HepG2 (cell line): ENCODE measurements around the gene NIN. TPM values are rescaled to one million over a fixed set of nuclear protein-coding genes. Genes with fewer than 3 reads are reported as not detected.

Source experiments
- ATAC-seq: fragments of 200-7000 bp; cut with Tn5 transposase; 3 replicates; pipeline ENCODE4 v1.9.1; 2020; ENCODE audit warnings: mild to moderate bottlenecking, moderate library complexity
- BruUV-seq: library from RNA; stranded (reverse); fragments of 400-500 nt; replicated peaks from 2 replicates; lab custom pipeline; 2021; lab: Mats Ljungman, UMichigan
- CTCF ChIA-PET: fragments of 300-600 bp; formaldehyde crosslinking; extraction: SDS; loops from one replicate; lab custom pipeline; 2021; ENCODE audit warnings: low total read pairs, inconsistent platforms, low intra/inter-chr PET ratio; lab: Yijun Ruan, JAX
- POLR2A ChIA-PET: fragments of 350-600 bp; sonication (Branson Sonifier 250); formaldehyde crosslinking; loops from one replicate; lab custom pipeline; 2020; ENCODE audit warnings: antibody characterized with exemption, inconsistent platforms; lab: Yijun Ruan, JAX
- DNase-seq: peaks from one replicate; pipeline ENCODE4 v3.0.0-alpha.2; 2015; ENCODE audit warnings: low spot score
- FAIRE-seq: peaks from 3 replicates; lab custom pipeline; 2011; peaks lifted over from hg19 to GRCh38; lab: Jason Lieb, UNC
- H2AFZ ChIP-seq: one replicate; pipeline ENCODE4 v1.6.1; 2011; ENCODE audit warnings: low read length, inconsistent platforms
- H3K27ac ChIP-seq: fragments of 300-600 bp; 3 replicates; pipeline ENCODE4 v1.8.0; 2011; ENCODE audit warnings: mixed run types, mild to moderate bottlenecking, mixed read lengths, low read length, inconsistent platforms; ENCODE audit not compliant: insufficient read depth; ENCODE audit errors: extremely low read length
- H3K27me3 ChIP-seq, 2 experiments: fragments of 200-600 bp in 1 of 2; 2 replicates in 1 of 2; 3 replicates in 1 of 2; pipeline versions ENCODE4 v1.6.0 to v1.8.0; 2011; ENCODE audit warnings: low read length in 2 of 2, mild to moderate bottlenecking in 2 of 2, moderate library complexity in 2 of 2, inconsistent platforms in 1 of 2; ENCODE audit not compliant: insufficient read depth in 2 of 2, control insufficient read depth in 1 of 2
- H3K36me3 ChIP-seq, 2 experiments: fragments of 200-600 bp in 1 of 2; replicated peaks in 1 of 2; 2 replicates in 1 of 2; 3 replicates in 1 of 2; pipeline versions ENCODE4 v1.5.1 to v1.8.0; 2011; ENCODE audit warnings: low read length in 2 of 2, inconsistent platforms in 1 of 2; ENCODE audit not compliant: insufficient read depth in 2 of 2, control insufficient read depth in 1 of 2
- H3K4me1 ChIP-seq: 2 replicates; pipeline ENCODE4 v1.5.1; 2012; ENCODE audit warnings: low read length, inconsistent platforms; ENCODE audit not compliant: insufficient read depth
- H3K4me2 ChIP-seq: 2 replicates; pipeline ENCODE4 v1.6.0; 2011; ENCODE audit warnings: low read depth, low read length, inconsistent platforms
- H3K4me3 ChIP-seq, 3 experiments: fragments of 200-600 bp in 1 of 3; sonication (generic), shearing (Covaris generic) in 1 of 3; replicated peaks in 1 of 3; 2 replicates each; pipeline ENCODE4 v1.5.1; 2011 to 2016; ENCODE audit warnings: low read length in 3 of 3, inconsistent platforms in 2 of 3, low read depth in 2 of 3, mild to moderate bottlenecking in 2 of 3, control low read depth in 1 of 3, mixed read lengths in 1 of 3; ENCODE audit not compliant: insufficient read depth in 1 of 3
- H3K79me2 ChIP-seq: one replicate; pipeline ENCODE4 v1.6.1; 2011; ENCODE audit warnings: low read length, inconsistent platforms; ENCODE audit not compliant: insufficient read depth
- H3K9ac ChIP-seq: 2 replicates; pipeline ENCODE4 v1.6.0; 2011; ENCODE audit warnings: mild to moderate bottlenecking, low read depth, low read length, inconsistent platforms; ENCODE audit not compliant: insufficient read depth
- H3K9me3 ChIP-seq: 2 replicates; pipeline ENCODE4 v1.5.1; 2012; ENCODE audit warnings: mild to moderate bottlenecking, low read length
- H4K20me1 ChIP-seq: 2 replicates; pipeline ENCODE4 v1.6.0; 2011; ENCODE audit warnings: inconsistent platforms, mild to moderate bottlenecking, low read length, moderate library complexity; ENCODE audit not compliant: insufficient read depth
- ETV6 ChIP-seq: sonication (generic); formaldehyde crosslinking; conservative IDR thresholded peaks from 2 replicates; pipeline ENCODE4 v1.4.0; 2020; ENCODE audit warnings: missing genetic modification reagents
- HMGA1 ChIP-seq: sonication (generic); formaldehyde crosslinking; conservative IDR thresholded peaks from 2 replicates; pipeline ENCODE4 v1.4.0; 2020; ENCODE audit warnings: missing genetic modification reagents
- MIER3 ChIP-seq: IDR thresholded peaks from 2 replicates; pipeline ENCODE4 v1.6.1; 2016; ENCODE audit warnings: missing compliant biosample characterization, borderline replicate concordance
- SKI ChIP-seq: fragments of 450-650 bp; IDR thresholded peaks from one replicate; pipeline ENCODE4 v1.6.1; 2018; ENCODE audit warnings: mild to moderate bottlenecking; ENCODE audit not compliant: partially characterized antibody
- SOX5 ChIP-seq: IDR thresholded peaks from 2 replicates; pipeline ENCODE4 v1.6.1; 2016; ENCODE audit warnings: borderline replicate concordance
- STAG1 ChIP-seq: sonication (generic); formaldehyde crosslinking; IDR thresholded peaks from 2 replicates; pipeline ENCODE4 v1.4.0; 2020; ENCODE audit warnings: missing genetic modification reagents
- ZBTB3 ChIP-seq: sonication (generic); formaldehyde crosslinking; IDR thresholded peaks from 2 replicates; pipeline ENCODE4 v1.4.0; 2020; ENCODE audit warnings: low read depth, mild to moderate bottlenecking, moderate library complexity, missing genetic modification reagents, borderline replicate concordance
- ZNF430 ChIP-seq: sonication (generic); formaldehyde crosslinking; IDR thresholded peaks from 2 replicates; pipeline ENCODE4 v1.9.0; 2021; ENCODE audit warnings: mild to moderate bottlenecking, missing genetic modification reagents
- ZNF615 ChIP-seq: sonication (generic); formaldehyde crosslinking; IDR thresholded peaks from 2 replicates; pipeline ENCODE4 v1.5.0; 2020; ENCODE audit warnings: mild to moderate bottlenecking, missing genetic modification reagents, borderline replicate concordance
- WGBS: methylation state at CpG from one replicate; pipeline ENCODE4 v1.1.6; 2017; ENCODE audit warnings: low lambda C conversion rate; 5-methylcytosine and 5-hydroxymethylcytosine counted together
- in situ Hi-C: cut with HindIII; loops from 2 replicates; pipeline ENCODE4 v1.10.0; 2017; ENCODE audit warnings: low pct_unique_long_range_greater_than_20kb; ENCODE audit not compliant: extremely low pct_ligation_motif_present
- intact Hi-C: fragments of 100-400 bp; cut with micrococcal nuclease; formaldehyde crosslinking; loops from one replicate; pipeline ENCODE4 v1.10.0; 2022; ENCODE audit not compliant: unreplicated experiment
- polyA plus RNA-seq, 8 experiments: library from polyadenylated mRNA; depleted of rRNA in 3 of 8; stranded (reverse) in 7 of 8; unstranded in 1 of 8; fragments of >200 nt; fragmentation: Illumina TruSeq in 4 of 8; extraction: Trizol in 4 of 8; gene quantifications; 2 replicates each; pipeline versions ENCODE4 v1.2.1 to v1.2.3, GENCODE V29; 2011 to 2016; ENCODE audit warnings: low read depth in 4 of 8, missing spikeins in 1 of 8, mixed read lengths in 1 of 8; ENCODE audit not compliant: insufficient read depth in 1 of 8
- total RNA-seq, 5 experiments: library from RNA; depleted of rRNA; stranded (reverse); fragments of >200 nt; fragmentation: Illumina TruSeq; extraction: Trizol; gene quantifications; 2 replicates each; pipeline ENCODE4 v1.2.3, GENCODE V29; 2016; ENCODE audit warnings: low read depth in 1 of 5
- TF ChIP-seq, protein P1 (sequence below): sonication (generic); formaldehyde crosslinking; conservative IDR thresholded peaks from 2 replicates; pipeline ENCODE4 v1.4.0; 2020; ENCODE audit warnings: missing genetic modification reagents
- TF ChIP-seq, protein P2 (sequence below): IDR thresholded peaks from 2 replicates; pipeline ENCODE4 v1.6.1; 2018; ENCODE audit warnings: missing genetic modification reagents
- TF ChIP-seq, protein P3 (sequence below): sonication (generic); formaldehyde crosslinking; IDR thresholded peaks from 2 replicates; pipeline ENCODE4 v1.8.0; 2022; ENCODE audit warnings: mild to moderate bottlenecking, missing genetic modification reagents
- TF ChIP-seq, protein P4 (sequence below): sonication (generic); formaldehyde crosslinking; IDR thresholded peaks from 2 replicates; pipeline ENCODE4 v1.4.0; 2020; ENCODE audit warnings: missing genetic modification reagents, borderline replicate concordance

Gene NIN
- total and polyA plus RNA-seq, 2 of the 13 experiments (the other 11 are each of a cell fraction or from before 2014, with no cell fraction given) = 2.8 to 9.7 TPM

DNA sequence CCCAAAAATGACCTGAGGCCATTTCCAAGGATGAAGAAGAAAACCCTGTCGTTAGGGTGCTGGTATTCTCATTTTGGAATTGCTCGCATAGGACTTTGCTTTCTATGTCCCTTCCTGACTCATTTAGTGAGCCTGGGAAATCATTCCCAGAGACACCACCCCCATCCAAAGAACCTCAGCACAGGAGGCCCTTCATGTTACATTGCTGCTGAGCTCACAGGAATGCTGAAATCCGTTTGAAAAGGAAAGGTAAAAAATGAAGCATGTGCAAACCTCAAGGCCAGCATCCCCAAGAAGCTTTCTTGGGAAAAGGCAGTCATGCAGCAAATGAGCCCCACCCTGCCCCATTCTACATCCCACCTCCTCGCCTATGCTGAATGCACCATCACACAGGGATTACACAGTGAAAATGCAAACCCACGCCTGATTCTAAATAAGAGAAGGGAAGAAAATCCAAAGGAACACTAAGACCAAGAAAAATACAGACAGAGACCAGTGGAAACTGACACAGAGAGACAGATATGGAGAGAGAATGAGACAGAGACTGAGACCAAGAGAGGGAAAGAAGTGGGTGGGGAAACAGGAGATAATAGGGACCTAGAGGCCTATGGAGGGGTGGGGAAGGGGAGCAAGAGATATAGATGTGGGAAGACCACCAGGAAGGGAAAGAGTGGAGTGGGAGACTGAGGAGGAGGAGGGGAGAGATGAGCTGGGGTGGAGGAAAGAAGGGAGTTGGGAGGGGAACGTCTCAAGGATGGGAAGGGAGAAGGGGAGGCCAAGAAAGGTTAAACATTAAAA, 33.5 kb downstream of the NIN start:
- no peaks in the 10 kb centered on the region for H3K79me2 ChIP-seq
- in situ Hi-C loops (no loop called here), intact Hi-C loops (no loop called here)
- BruUV-seq = no TSS peak
- 0 out of 5 replicates have a peak, but pooled peaks cover 0 to 3% of the 10 kb centered on the region in 2 experiments for H3K36me3 ChIP-seq
- no peak for TF ChIP-seq ZNF430 (CRISPR knock-in tag)
- no peak for TF ChIP-seq SOX5 (CRISPR knock-in tag)
- no peak for TF ChIP-seq HMGA1 (CRISPR knock-in tag)
- no peak for TF ChIP-seq MIER3 (CRISPR knock-in tag)
- TF ChIP-seq, protein P1, sequence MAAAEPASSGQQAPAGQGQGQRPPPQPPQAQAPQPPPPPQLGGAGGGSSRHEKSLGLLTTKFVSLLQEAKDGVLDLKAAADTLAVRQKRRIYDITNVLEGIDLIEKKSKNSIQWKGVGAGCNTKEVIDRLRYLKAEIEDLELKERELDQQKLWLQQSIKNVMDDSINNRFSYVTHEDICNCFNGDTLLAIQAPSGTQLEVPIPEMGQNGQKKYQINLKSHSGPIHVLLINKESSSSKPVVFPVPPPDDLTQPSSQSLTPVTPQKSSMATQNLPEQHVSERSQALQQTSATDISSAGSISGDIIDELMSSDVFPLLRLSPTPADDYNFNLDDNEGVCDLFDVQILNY (CRISPR knock-in tag) = no peak
- TF ChIP-seq, protein P2, sequence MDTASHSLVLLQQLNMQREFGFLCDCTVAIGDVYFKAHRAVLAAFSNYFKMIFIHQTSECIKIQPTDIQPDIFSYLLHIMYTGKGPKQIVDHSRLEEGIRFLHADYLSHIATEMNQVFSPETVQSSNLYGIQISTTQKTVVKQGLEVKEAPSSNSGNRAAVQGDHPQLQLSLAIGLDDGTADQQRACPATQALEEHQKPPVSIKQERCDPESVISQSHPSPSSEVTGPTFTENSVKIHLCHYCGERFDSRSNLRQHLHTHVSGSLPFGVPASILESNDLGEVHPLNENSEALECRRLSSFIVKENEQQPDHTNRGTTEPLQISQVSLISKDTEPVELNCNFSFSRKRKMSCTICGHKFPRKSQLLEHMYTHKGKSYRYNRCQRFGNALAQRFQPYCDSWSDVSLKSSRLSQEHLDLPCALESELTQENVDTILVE (CRISPR knock-in tag) = no peak
- no peak for TF ChIP-seq ETV6 (CRISPR knock-in tag)
- TF ChIP-seq, protein P3, sequence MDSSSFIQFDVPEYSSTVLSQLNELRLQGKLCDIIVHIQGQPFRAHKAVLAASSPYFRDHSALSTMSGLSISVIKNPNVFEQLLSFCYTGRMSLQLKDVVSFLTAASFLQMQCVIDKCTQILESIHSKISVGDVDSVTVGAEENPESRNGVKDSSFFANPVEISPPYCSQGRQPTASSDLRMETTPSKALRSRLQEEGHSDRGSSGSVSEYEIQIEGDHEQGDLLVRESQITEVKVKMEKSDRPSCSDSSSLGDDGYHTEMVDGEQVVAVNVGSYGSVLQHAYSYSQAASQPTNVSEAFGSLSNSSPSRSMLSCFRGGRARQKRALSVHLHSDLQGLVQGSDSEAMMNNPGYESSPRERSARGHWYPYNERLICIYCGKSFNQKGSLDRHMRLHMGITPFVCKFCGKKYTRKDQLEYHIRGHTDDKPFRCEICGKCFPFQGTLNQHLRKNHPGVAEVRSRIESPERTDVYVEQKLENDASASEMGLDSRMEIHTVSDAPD = no peak
- TF ChIP-seq SKI = no peak
- TF ChIP-seq ZBTB3 = no peak
- TF ChIP-seq ZNF615 (CRISPR knock-in tag) = no peak
- no peak for TF ChIP-seq STAG1 (CRISPR knock-in tag)
- TF ChIP-seq, protein P4, sequence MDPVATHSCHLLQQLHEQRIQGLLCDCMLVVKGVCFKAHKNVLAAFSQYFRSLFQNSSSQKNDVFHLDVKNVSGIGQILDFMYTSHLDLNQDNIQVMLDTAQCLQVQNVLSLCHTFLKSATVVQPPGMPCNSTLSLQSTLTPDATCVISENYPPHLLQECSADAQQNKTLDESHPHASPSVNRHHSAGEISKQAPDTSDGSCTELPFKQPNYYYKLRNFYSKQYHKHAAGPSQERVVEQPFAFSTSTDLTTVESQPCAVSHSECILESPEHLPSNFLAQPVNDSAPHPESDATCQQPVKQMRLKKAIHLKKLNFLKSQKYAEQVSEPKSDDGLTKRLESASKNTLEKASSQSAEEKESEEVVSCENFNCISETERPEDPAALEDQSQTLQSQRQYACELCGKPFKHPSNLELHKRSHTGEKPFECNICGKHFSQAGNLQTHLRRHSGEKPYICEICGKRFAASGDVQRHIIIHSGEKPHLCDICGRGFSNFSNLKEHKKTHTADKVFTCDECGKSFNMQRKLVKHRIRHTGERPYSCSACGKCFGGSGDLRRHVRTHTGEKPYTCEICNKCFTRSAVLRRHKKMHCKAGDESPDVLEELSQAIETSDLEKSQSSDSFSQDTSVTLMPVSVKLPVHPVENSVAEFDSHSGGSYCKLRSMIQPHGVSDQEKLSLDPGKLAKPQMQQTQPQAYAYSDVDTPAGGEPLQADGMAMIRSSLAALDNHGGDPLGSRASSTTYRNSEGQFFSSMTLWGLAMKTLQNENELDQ (CRISPR knock-in tag) = no peak
- no peaks in the 10 kb centered on the region for H3K9me3 ChIP-seq
- H2AFZ ChIP-seq = no peak overlapping the region
- no peak overlapping the region for H3K9ac ChIP-seq
- FAIRE-seq = no peak
- no peak for ATAC-seq
- WGBS = 76% methylated on average over 6 of the region's 6 CpGs
- no peak overlapping the region for H3K4me2 ChIP-seq
- H4K20me1 ChIP-seq = no peaks in the 10 kb centered on the region
- ChIA-PET CTCF (no interaction called here), POLR2A (no interaction called here)
- no peaks in the 10 kb centered on the region for H3K27me3 ChIP-seq
- no peak overlapping the region for H3K27ac ChIP-seq
- no peaks in the 10 kb centered on the region for H3K4me1 ChIP-seq
- no peak for DNase-seq
- H3K4me3 ChIP-seq = no peak overlapping the region
